H1 (cell line): Measurements from ENCODE around the gene PRR16.

Experiments
- BRCA1 ChIP-seq: IDR thresholded peaks from 2 replicates; pipeline ENCODE4 v1.6.1; 2012; ENCODE audit warnings: low read depth, low read length, improper control_type of control experiment
- CEBPB ChIP-seq: IDR thresholded peaks from 2 replicates; pipeline ENCODE4 v1.6.1; 2012; ENCODE audit warnings: low read depth, low read length
- CREB1 ChIP-seq: IDR thresholded peaks from 2 replicates; pipeline ENCODE4 v1.6.1; 2012; ENCODE audit warnings: inconsistent platforms
- CTCF ChIP-seq, 3 experiments: IDR thresholded peaks; 1 replicate in 2 of 3; 2 replicates in 1 of 3; pipeline versions ENCODE4 v1.5.1 to v1.6.1; 2011; ENCODE audit warnings: low read length in 3 of 3, mild to moderate bottlenecking in 3 of 3, inconsistent platforms in 2 of 3, low read depth in 1 of 3, moderate library complexity in 1 of 3; ENCODE audit not compliant: insufficient read depth in 1 of 3; ENCODE audit errors: control extremely low read depth in 1 of 3
- EGR1 ChIP-seq: IDR thresholded peaks from 2 replicates; pipeline ENCODE4 v1.6.1; 2011; ENCODE audit warnings: low read depth, low read length, borderline replicate concordance
- EP300 ChIP-seq, 2 experiments: IDR thresholded peaks; 1 replicate in 1 of 2; 2 replicates in 1 of 2; pipeline ENCODE4 v1.6.1; 2011 to 2012; ENCODE audit warnings: low read depth in 2 of 2, low read length in 2 of 2, mild to moderate bottlenecking in 2 of 2, borderline replicate concordance in 1 of 2, inconsistent platforms in 1 of 2, moderate library complexity in 1 of 2
- KDM5A ChIP-seq: fragments of 200-600 bp; IDR thresholded peaks from 2 replicates; pipeline ENCODE4 v1.7.1; 2012; ENCODE audit warnings: mild to moderate bottlenecking, low read length, inconsistent platforms, mixed read lengths
- NRF1 ChIP-seq: IDR thresholded peaks from 2 replicates; pipeline ENCODE4 v1.6.1; 2011; ENCODE audit warnings: mild to moderate bottlenecking, low read depth, low read length, improper control_type of control experiment
- PHF8 ChIP-seq: fragments of 200-600 bp; sonication (generic); conservative IDR thresholded peaks from 2 replicates; pipeline ENCODE4 v1.7.1; 2012; ENCODE audit warnings: low read depth, mild to moderate bottlenecking, inconsistent platforms, low read length, moderate library complexity
- POLR2A ChIP-seq, 2 experiments: IDR thresholded peaks; 1 replicate in 1 of 2; 2 replicates in 1 of 2; pipeline ENCODE4 v1.6.1; 2011; ENCODE audit warnings: low read depth in 2 of 2, low read length in 2 of 2, mild to moderate bottlenecking in 2 of 2; ENCODE audit errors: control extremely low read depth in 1 of 2
- POLR2AphosphoS5 ChIP-seq: IDR thresholded peaks from 2 replicates; pipeline ENCODE4 v1.6.1; 2011; ENCODE audit warnings: low read depth, low read length
- SUZ12 ChIP-seq: fragments of 200-600 bp; sonication (generic); IDR thresholded peaks from 2 replicates; pipeline ENCODE4 v1.6.1; 2012; ENCODE audit warnings: mild to moderate bottlenecking, inconsistent platforms, low read length, moderate library complexity, mixed read lengths
- TCF12 ChIP-seq: IDR thresholded peaks from 2 replicates; pipeline ENCODE4 v1.6.1; 2011; ENCODE audit warnings: low read depth, mild to moderate bottlenecking, low read length
- TF ChIP-seq, protein P1 (sequence below): IDR thresholded peaks from 2 replicates; pipeline ENCODE4 v1.6.1; 2012; ENCODE audit warnings: inconsistent platforms

DNA sequence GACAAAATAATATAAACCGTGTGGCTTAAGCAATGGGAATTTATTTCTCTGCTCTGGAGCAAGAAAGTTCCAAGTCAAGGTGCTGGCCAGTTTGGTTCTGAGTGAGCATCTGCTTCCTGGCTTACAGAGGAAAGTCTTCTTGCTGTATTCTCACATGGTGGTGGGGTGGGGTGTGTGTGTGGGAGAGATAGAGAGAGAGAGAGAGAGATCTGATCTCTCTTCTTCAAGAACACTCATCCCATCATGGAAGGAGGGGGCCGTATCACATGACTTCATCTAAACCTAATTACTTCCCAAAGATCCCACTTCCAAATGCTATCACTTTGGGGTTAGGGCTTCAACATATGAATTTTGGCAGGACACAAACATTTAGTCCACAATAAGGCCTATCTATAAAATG is 91.2 kb downstream of the PRR16 start:
- TF ChIP-seq CEBPB (no peak), TCF12 (no peak), CTCF (IDR thresholded peaks at IDR 0.05; ENCODE audit: control extremely low read depth in 1 of 3, insufficient read depth in 1 of 3, low read depth in 1 of 3, low read length in 3 of 3) (no peak), POLR2AphosphoS5 (no peak), KDM5A (no peak), EP300 (IDR thresholded peaks at IDR 0.05; ENCODE audit: borderline replicate concordance in 1 of 2, low read depth in 2 of 2, low read length in 2 of 2) (no peak), POLR2A (IDR thresholded peaks at IDR 0.05; ENCODE audit: control extremely low read depth in 1 of 2, low read depth in 2 of 2, low read length in 2 of 2) (no peak), BRCA1 (no peak), PHF8 (no peak), CREB1 (no peak), EGR1 (no peak), NRF1 (no peak), SUZ12 (no peak)
- TF ChIP-seq, protein P1, sequence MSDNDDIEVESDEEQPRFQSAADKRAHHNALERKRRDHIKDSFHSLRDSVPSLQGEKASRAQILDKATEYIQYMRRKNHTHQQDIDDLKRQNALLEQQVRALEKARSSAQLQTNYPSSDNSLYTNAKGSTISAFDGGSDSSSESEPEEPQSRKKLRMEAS: no peak
